Measurements from ENCODE around the gene AMIGO3.
"Not testable (repeated sequence)": the region's sequence is repeated elsewhere in the genome, so short reads cannot be mapped to it uniquely, and the experiment has no call there.

DNA sequence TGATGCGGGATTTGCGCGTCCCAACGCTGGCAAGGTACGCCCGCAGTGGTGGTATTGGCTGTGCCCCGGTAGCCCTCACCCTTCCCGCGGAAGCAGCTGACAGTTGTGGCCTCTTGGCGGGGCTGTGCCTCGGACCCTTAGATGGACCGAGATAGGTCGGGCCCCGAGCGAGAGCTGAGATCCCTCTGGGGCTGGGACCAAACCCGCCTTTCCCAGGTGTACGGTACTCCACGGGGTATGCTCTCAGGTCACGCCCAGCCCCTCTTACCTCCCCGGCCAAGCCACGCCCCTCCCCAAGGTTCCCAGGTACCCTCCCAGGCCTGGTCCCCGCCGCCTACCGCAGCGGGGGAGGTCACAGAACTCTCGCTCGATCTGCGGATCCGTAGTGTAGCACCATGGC is 33.1 kb downstream of the AMIGO3 start:
- peak; percentile 27 for TF ChIP-seq POLR2A (IDR thresholded peaks at IDR 0.05; ENCODE audit: low read length)
- TF ChIP-seq GATA1 (IDR thresholded peaks at IDR 0.05; ENCODE audit: low read depth, low read length) = not testable (repeated sequence)

Data from erythroblast (primary cell).